Measurements from ENCODE around the gene ZNF614. TPM values are rescaled to one million over a fixed set of nuclear protein-coding genes. Genes with fewer than 3 reads are reported as not detected.
"Not testable (repeated sequence)": the region's sequence is repeated elsewhere in the genome, so short reads cannot be mapped to it uniquely, and the experiment has no call there.

The ZNF614 gene
- total RNA-seq, 4 donors from 2014 or later, result 4.7 to 8.3 (median 6.0) TPM

DNA sequence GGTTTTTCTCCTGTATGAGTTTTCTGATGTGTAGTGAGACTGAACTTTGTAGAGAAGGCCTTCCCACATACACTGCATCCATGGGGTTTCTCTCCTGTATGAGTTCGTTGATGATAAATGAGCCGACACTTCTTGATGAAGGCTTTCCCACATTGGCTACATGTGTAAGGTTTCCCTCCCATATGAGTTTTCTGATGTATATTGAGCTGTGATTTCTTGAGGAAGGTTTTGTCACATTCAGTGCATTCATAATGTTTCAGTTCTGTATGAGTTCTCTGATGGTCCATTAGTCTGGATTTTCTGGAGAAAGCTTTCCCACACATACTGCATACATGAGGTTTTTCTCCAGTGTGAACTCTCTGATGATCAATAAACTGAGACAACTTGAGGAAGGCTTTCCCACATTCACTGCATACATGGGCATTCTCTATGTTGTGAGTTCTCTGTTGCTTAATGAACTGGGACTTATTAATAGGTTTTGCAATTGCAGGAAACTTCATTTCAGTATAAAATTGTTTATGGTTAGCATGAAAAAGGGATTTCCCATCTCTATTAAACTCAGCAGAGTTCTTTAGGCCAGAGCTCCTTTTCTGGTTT, 34.0 kb downstream of the ZNF614 start:
- TF ChIP-seq POLR2A (IDR thresholded peaks at IDR 0.05) (no peak), EP300 (IDR thresholded peaks at IDR 0.05) (no peak)
- TF ChIP-seq, protein P1, sequence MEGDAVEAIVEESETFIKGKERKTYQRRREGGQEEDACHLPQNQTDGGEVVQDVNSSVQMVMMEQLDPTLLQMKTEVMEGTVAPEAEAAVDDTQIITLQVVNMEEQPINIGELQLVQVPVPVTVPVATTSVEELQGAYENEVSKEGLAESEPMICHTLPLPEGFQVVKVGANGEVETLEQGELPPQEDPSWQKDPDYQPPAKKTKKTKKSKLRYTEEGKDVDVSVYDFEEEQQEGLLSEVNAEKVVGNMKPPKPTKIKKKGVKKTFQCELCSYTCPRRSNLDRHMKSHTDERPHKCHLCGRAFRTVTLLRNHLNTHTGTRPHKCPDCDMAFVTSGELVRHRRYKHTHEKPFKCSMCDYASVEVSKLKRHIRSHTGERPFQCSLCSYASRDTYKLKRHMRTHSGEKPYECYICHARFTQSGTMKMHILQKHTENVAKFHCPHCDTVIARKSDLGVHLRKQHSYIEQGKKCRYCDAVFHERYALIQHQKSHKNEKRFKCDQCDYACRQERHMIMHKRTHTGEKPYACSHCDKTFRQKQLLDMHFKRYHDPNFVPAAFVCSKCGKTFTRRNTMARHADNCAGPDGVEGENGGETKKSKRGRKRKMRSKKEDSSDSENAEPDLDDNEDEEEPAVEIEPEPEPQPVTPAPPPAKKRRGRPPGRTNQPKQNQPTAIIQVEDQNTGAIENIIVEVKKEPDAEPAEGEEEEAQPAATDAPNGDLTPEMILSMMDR (IDR thresholded peaks at IDR 0.05), result no peak
- no peak overlapping the region for H3K4me3 ChIP-seq
- WGBS, 2 donors, result 95 to 100% methylated on average over 2 of the region's 2 CpGs

DNA sequence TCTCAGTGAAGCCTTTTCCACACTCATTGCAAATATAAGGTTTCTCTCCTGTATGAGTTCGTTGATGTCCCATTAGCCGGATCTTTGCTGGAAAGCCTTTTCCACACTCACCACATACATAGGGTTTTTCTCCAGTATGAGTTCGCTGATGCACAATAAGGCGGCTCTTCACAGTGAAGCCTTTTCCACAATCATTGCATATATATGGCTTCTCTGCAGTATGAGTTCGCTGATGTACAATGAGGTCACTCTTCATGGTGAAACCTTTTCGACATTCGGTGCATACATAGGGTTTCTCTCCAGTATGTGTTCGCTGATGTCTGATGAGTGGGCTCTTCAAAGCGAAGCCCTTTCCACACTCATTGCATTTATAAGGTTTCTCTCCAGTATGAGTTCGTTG, 34.8 kb downstream of the ZNF614 start:
- peaks cover 5 to 83% (median 35%) of the 10 kb centered on the region in 3 donors for H3K36me3 ChIP-seq
- H3K27me3 ChIP-seq, result no peaks in the 10 kb centered on the region
- no peak for DNase-seq (ENCODE audit: low spot score in 2 of 2)
- no peak overlapping the region for H3K27ac ChIP-seq
- no peak overlapping the region for H3K4me3 ChIP-seq
- 96 to 98% methylated on average over 10 of the region's 10 CpGs for WGBS, 2 donors
- peaks cover 10 to 99% (median 58%) of the 10 kb centered on the region in 4 donors for H3K9me3 ChIP-seq
- H3K4me1 ChIP-seq, result no peaks in the 10 kb centered on the region
- TF ChIP-seq EP300 (IDR thresholded peaks at IDR 0.05) (no peak), POLR2A (IDR thresholded peaks at IDR 0.05) (no peak)
- TF ChIP-seq, protein P1 (IDR thresholded peaks at IDR 0.05), result no peak

More for the DNA sequence above, 34.0 kb downstream of the ZNF614 start:
- Histone ChIP-seq H3K4me1 (no peaks in the 10 kb centered on the region), H3K9me3 (peaks cover 10 to 99% (median 58%) of the 10 kb centered on the region in 4 donors), H3K36me3 (peaks cover 6 to 90% (median 41%) of the 10 kb centered on the region in 3 donors), H3K27me3 (no peaks in the 10 kb centered on the region), H3K27ac (no peak overlapping the region)
- DNase-seq (ENCODE audit: low spot score in 2 of 2), result no peak

DNA sequence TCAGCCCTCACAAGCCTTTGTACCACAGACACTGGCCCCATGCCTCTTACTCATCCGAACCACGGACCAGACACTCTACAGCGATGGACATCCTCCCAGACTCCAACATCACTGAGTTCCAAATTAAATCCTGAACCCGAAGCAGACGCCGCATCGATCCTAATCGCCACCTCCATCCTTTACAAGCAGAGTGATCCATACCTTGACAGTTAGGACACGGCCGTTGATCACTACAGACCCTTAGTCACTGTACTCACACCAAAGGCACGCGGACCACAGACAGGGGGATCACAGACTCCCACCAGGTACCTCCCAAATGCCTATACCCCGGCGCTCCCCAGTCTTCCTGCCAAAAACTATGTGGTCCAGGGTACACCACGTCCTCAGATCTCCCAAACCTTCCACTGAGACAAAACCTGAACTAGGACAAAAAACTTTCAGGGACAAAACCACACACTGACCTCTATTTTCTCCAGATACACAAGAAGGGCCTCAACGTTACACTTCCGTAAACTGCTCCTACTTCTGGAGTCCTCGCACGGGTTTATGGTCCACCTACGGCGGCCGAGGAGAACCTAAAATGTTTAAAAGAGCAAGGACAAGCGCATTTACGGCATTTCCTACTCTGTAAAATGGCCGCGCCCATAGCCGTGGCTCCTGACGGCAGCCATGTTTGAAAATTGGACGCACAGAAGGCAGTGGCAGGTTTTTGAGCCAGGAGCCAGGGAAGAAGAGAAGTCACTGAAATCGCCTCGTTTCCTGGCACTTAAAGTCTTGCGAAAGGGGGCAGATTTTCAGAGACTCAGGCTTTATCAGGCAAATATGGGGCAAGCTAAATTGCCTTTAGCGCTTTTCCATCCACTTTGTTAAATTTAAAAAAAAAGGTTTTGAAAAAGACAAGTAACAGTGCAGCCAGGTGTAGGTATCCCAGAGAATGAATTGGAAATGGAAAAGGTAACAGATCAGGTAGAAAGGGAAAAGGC, 41.6 kb downstream of the ZNF614 start, which contains the start of gene ZNF350:
Gene ZNF350, minus strand, starts transcription at position 532 of the 983 bp plus-strand sequence. CDS start 12,480 bp downstream, outside the sequence.
- peak; percentile 83 to 97 for DNase-seq (ENCODE audit: low spot score in 2 of 2)
- TF ChIP-seq POLR2A (IDR thresholded peaks at IDR 0.05) (peak in 1 of 2 donors; percentile 21), EP300 (IDR thresholded peaks at IDR 0.05) (peak; percentile 89 to 97)
- TF ChIP-seq, protein P1 (IDR thresholded peaks at IDR 0.05), result peak in 1 of 5 experiments; percentile 20
- Histone ChIP-seq H3K4me1 (peaks cover 0 to 13% (median 10%) of the 10 kb centered on the region in 4 donors), H3K36me3 (peaks cover 0 to 48% (median 0%) of the 10 kb centered on the region in 3 donors), H3K27ac (peak within 1 kb of the TSS; percentile 59 to 85 (median 80)), H3K9me3 (peaks cover 0 to 78% (median 22%) of the 10 kb centered on the region in 4 donors), H3K4me3 (peak within 1 kb of the TSS; percentile 66 to 83 (median 80)), H3K27me3 (no peaks in the 10 kb centered on the region)
- WGBS, 2 donors, result 3 to 4% methylated on average over 28 to 33 of the region's 33 CpGs

DNA sequence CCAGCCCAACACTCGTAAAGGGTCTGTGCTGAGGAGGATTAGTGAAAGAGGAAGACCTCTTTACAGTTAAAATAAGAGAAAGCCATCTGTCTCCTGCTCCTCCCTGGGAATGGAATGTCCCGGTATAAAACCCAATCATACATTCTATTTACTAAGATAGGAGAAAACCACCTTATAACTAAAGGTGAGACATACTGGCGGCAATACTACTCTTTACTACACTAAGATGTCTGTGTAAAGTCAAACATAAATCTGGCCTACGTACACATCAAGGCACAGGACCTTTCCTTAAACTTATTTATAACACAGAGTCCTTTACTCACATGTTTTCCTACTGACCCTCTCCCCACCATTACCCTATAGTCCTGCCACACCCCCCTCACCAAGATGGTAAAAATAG, 44.8 kb downstream of the ZNF614 start:
- Histone ChIP-seq H3K27me3 (no peaks in the 10 kb centered on the region), H3K4me3 (no peak overlapping the region), H3K4me1 (peaks cover 0 to 13% (median 10%) of the 10 kb centered on the region in 4 donors), H3K36me3 (peaks cover 0 to 65% (median 0%) of the 10 kb centered on the region in 3 donors), H3K9me3 (peaks cover 0 to 79% (median 23%) of the 10 kb centered on the region in 4 donors), H3K27ac (no peak overlapping the region)
- 95 to 96% methylated on average over 4 of the region's 4 CpGs for WGBS, 2 donors
- DNase-seq (ENCODE audit: low spot score in 2 of 2), result no peak
- TF ChIP-seq, protein P1 (IDR thresholded peaks at IDR 0.05), result no peak
- no peak for TF ChIP-seq EP300 (IDR thresholded peaks at IDR 0.05)
- no peak for TF ChIP-seq POLR2A (IDR thresholded peaks at IDR 0.05)

DNA sequence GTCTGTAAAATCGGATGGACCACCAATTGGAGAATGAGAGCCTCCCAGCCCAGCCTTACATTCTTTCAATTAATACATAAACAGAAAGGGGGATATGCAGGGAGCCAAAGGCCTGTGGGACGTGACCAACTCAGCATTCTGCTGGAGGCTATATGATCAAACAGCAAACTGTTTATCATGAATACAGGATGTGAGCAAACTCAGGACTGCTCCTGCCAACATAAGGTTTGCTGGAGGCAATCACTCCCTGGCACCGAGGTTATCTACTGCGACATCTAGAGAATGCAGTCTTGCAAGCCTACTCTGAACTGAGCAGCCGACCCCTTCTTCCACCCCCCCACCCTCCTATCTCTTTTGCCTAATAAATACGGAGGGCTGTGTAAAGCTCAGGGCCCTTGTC, 47.3 kb downstream of the ZNF614 start:
- not testable (repeated sequence) for H3K4me3 ChIP-seq; H3K27me3 ChIP-seq; H3K27ac ChIP-seq; DNase-seq (ENCODE audit: low spot score in 2 of 2)
- H3K9me3 ChIP-seq, result peaks cover 0 to 92% (median 35%) of the 10 kb centered on the region in 4 donors
- H3K36me3 ChIP-seq, result peaks cover 0 to 89% (median 0%) of the 10 kb centered on the region in 3 donors
- 94 to 97% methylated on average over 6 of the region's 6 CpGs for WGBS, 2 donors
- peaks cover 0 to 13% (median 9%) of the 10 kb centered on the region in 4 donors for H3K4me1 ChIP-seq

Data from tibial nerve (tissue), 4 donors.